ENCODE data around the gene CA5B. TPM values are rescaled to one million over a fixed set of nuclear protein-coding genes. Genes with fewer than 3 reads are reported as not detected.
"Not testable (repeated sequence)": the region's sequence is repeated elsewhere in the genome, so short reads cannot be mapped to it uniquely, and the experiment has no call there.

CA5B gene
- total RNA-seq, 1 donor from 2014 or later: 7.2 TPM

DNA sequence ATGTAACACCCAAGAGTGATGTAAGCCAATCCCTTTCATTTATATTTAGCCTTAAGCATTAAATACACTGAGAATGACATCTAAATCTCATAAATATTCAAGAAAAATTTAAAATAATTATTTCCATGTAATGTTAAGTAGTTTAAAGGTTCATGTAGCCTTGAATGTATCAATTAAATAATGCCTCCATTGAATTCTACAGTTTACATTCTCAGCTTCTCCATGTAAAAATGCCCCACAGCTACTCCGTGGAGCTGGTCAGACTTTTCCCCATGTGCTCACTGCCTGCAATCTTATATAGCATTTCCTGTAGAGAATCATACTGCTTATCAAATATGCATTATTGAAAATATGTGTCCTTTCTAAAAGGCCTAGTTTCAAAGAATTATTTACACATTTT lies 91.1 kb downstream of the CA5B start:
- no peak for DNase-seq (ENCODE audit: low spot score)
- H3K4me1 Mint-ChIP-seq (ENCODE audit: unreplicated experiment): no peaks in the 10 kb centered on the region
- H3K9me3 Mint-ChIP-seq (ENCODE audit: unreplicated experiment): no peaks in the 10 kb centered on the region
- H3K4me3 Mint-ChIP-seq (ENCODE audit: unreplicated experiment): no peak overlapping the region
- H3K27me3 Mint-ChIP-seq (ENCODE audit: unreplicated experiment): peaks cover 2% of the 10 kb centered on the region
- H3K36me3 Mint-ChIP-seq (ENCODE audit: low read depth, unreplicated experiment): no peaks in the 10 kb centered on the region
- TF ChIP-seq, protein P1, sequence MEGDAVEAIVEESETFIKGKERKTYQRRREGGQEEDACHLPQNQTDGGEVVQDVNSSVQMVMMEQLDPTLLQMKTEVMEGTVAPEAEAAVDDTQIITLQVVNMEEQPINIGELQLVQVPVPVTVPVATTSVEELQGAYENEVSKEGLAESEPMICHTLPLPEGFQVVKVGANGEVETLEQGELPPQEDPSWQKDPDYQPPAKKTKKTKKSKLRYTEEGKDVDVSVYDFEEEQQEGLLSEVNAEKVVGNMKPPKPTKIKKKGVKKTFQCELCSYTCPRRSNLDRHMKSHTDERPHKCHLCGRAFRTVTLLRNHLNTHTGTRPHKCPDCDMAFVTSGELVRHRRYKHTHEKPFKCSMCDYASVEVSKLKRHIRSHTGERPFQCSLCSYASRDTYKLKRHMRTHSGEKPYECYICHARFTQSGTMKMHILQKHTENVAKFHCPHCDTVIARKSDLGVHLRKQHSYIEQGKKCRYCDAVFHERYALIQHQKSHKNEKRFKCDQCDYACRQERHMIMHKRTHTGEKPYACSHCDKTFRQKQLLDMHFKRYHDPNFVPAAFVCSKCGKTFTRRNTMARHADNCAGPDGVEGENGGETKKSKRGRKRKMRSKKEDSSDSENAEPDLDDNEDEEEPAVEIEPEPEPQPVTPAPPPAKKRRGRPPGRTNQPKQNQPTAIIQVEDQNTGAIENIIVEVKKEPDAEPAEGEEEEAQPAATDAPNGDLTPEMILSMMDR (IDR thresholded peaks at IDR 0.05; ENCODE audit: unreplicated experiment): no peak
- H3K27ac Mint-ChIP-seq (ENCODE audit: unreplicated experiment): no peak overlapping the region

DNA sequence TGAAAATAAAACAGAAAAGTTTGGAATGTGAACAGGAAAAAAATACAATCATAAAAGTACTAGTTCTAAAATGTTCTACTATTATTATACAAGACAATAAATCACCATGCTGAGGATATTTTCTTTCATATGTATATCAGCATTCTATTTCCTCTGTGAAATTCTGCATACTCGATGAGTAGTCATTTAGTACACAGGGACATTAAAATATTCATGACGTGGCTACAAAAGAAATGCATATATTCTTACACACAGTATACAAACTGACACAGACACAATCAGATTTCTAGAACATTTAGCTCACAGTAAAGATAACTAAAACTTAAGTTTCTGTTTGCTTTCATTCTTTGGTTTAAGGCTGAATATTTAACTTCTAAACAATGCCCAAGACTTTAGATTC lies 93.3 kb downstream of the CA5B start:
- not testable (repeated sequence) for H3K27me3 Mint-ChIP-seq (ENCODE audit: unreplicated experiment); H3K9me3 Mint-ChIP-seq (ENCODE audit: unreplicated experiment); H3K36me3 Mint-ChIP-seq (ENCODE audit: low read depth, unreplicated experiment); DNase-seq (ENCODE audit: low spot score); H3K4me3 Mint-ChIP-seq (ENCODE audit: unreplicated experiment); H3K27ac Mint-ChIP-seq (ENCODE audit: unreplicated experiment); H3K4me1 Mint-ChIP-seq (ENCODE audit: unreplicated experiment)

DNA sequence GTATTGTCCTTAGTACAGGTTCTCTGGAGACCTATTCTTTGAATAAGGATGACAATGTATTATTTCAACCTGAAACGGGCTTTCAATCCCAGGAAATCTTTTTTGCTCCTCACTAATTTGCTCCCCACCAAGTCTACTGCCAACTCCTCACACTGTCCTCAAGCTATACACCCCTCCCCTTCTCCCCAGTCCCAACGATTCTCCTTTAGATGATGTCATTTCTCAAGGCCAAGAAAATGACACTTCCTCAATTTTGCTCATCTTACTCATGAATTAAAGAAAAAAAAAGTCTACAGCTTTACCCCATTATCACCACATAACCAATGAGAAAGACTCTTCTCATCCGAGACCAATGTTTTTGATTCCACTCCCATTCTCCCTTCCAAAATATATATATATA lies 96.0 kb downstream of the CA5B start:
- Mint-ChIP-seq H3K9me3 (ENCODE audit: unreplicated experiment) (no peaks in the 10 kb centered on the region), H3K36me3 (ENCODE audit: low read depth, unreplicated experiment) (no peaks in the 10 kb centered on the region), H3K4me3 (ENCODE audit: unreplicated experiment) (no peak overlapping the region), H3K27me3 (ENCODE audit: unreplicated experiment) (peaks cover 2% of the 10 kb centered on the region), H3K4me1 (ENCODE audit: unreplicated experiment) (no peaks in the 10 kb centered on the region), H3K27ac (ENCODE audit: unreplicated experiment) (no peak overlapping the region)
- TF ChIP-seq, protein P1 (IDR thresholded peaks at IDR 0.05; ENCODE audit: unreplicated experiment): no peak
- no peak for DNase-seq (ENCODE audit: low spot score)

DNA sequence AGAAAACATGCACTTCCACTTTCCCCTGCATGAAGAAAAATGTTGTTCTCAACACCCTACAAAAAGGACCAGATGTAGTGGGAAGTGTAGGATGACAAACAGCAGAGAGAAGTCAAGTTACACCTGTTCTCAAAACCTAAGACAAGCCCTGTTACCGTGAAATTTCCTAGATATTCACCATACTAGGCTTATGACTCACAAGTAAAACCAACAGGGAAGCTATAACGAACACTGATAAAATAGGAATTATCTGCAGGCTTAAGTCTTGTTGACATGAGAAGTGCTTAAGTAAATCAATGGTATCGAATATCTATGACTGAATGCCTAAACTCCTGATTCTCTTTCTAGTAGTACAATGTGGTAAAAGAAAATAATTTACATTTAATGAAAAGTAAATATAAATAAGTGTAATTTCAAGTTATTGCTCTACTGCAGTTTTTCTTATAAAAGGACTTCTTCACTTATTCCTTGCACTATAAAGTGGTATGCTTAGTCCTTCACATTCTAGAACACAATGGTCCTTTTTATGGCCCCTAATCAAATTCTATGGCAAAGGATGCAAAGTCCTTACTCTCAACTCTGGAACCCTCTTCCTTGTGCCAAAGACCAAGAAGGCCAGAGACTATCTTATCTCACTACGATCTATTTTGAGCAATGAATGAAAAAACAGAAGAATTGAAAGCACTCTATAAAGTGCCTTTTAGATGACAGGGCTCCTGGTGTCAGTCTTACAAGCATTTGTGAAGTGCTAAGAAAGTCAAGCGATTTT lies 96.9 kb downstream of the CA5B start:
- DNase-seq (ENCODE audit: low spot score): no peak
- H3K4me1 Mint-ChIP-seq (ENCODE audit: unreplicated experiment): no peaks in the 10 kb centered on the region
- TF ChIP-seq, protein P1 (IDR thresholded peaks at IDR 0.05; ENCODE audit: unreplicated experiment): no peak
- H3K9me3 Mint-ChIP-seq (ENCODE audit: unreplicated experiment): no peaks in the 10 kb centered on the region
- H3K27me3 Mint-ChIP-seq (ENCODE audit: unreplicated experiment): peaks cover 2% of the 10 kb centered on the region
- H3K4me3 Mint-ChIP-seq (ENCODE audit: unreplicated experiment): no peak overlapping the region
- no peaks in the 10 kb centered on the region for H3K36me3 Mint-ChIP-seq (ENCODE audit: low read depth, unreplicated experiment)
- H3K27ac Mint-ChIP-seq (ENCODE audit: unreplicated experiment): no peak overlapping the region

Other genes starting within 250 kb of the CA5B start
- gene PIR, start 244.9 kb upstream of the CA5B start, total RNA-seq (ENCODE audit: unreplicated experiment): 47.3 TPM
- 0.74 TPM for gene BMX, start 237.5 kb upstream of the CA5B start, total RNA-seq (ENCODE audit: unreplicated experiment)
- not detected for gene ACE2, start 137.3 kb upstream of the CA5B start, total RNA-seq (ENCODE audit: unreplicated experiment)
- gene CLTRN, start 73.5 kb upstream of the CA5B start, total RNA-seq (ENCODE audit: unreplicated experiment): 0.95 TPM
- gene ZRSR2, start 52.2 kb downstream of the CA5B start, total RNA-seq (ENCODE audit: unreplicated experiment): 8.4 TPM
- 66.1 TPM for gene AP1S2, start 116.5 kb downstream of the CA5B start, total RNA-seq (ENCODE audit: unreplicated experiment)